ENCODE measurements around the gene NOTUM.

GRCh38 chr17:81958633-81959342 is 2.2 kb downstream of the NOTUM start:
- no peak for TF ChIP-seq ZC3H11A (IDR thresholded peaks at IDR 0.05)
- no peak for TF ChIP-seq POLR2A (IDR thresholded peaks at IDR 0.05; ENCODE audit: low read length)
